Left lung (tissue), 10 donors: ENCODE measurements around the gene ZNF556. TPM values are rescaled to one million over a fixed set of nuclear protein-coding genes. Genes with fewer than 3 reads are reported as not detected.

ENCODE experiments used
- ATAC-seq: fragments of 200-7000 bp; cut with Tn5 transposase; one replicate; pipeline ENCODE4 v1.9.1; 2020; ENCODE audit warnings: moderate library complexity
- DNase-seq, 4 donors: peaks; one replicate each; pipeline ENCODE4 v3.0.0-alpha.2; 2013 to 2020
- H3K27ac ChIP-seq, 2 donors: fragments of 200-600 bp; sonication (generic) in 1 of 2; one replicate each; pipeline versions ENCODE4 v1.5.0 to v1.8.0; 2020 to 2021
- H3K27me3 ChIP-seq, 2 donors: fragments of 200-600 bp; sonication (generic) in 1 of 2; one replicate each; pipeline versions ENCODE4 v1.5.0 to v1.8.0; 2020 to 2021
- H3K36me3 ChIP-seq, 2 donors: fragments of 200-600 bp; sonication (generic) in 1 of 2; one replicate each; pipeline versions ENCODE4 v1.5.0 to v1.8.0; 2020 to 2021
- H3K4me1 ChIP-seq, 2 donors: fragments of 200-600 bp; one replicate each; pipeline ENCODE4 v1.8.0; 2021
- H3K4me3 ChIP-seq, 2 donors: fragments of 200-600 bp; sonication (generic) in 1 of 2; one replicate each; pipeline versions ENCODE4 v1.5.0 to v1.8.0; 2020 to 2021; ENCODE audit warnings: mild to moderate bottlenecking in 1 of 2
- H3K9me3 ChIP-seq, 2 donors: fragments of 200-600 bp; sonication (generic) in 1 of 2; one replicate each; pipeline versions ENCODE4 v1.5.0 to v1.8.0; 2020 to 2021
- CTCF ChIP-seq, 2 donors: fragments of 200-600 bp; sonication (generic) in 1 of 2; IDR thresholded peaks; one replicate each; pipeline versions ENCODE4 v1.5.0 to v1.8.0; 2021; ENCODE audit warnings: antibody characterized with exemption in 2 of 2
- intact Hi-C, 2 donors: fragments of 100-400 bp; cut with DNase I; formaldehyde crosslinking; loops; one replicate each; pipeline versions ENCODE4 v1.11.2 to v1.14.2; 2022
- polyA plus RNA-seq, 6 donors: library from polyadenylated mRNA; unstranded; fragments of 120-200 nt; gene quantifications; one replicate each; pipeline ENCODE4 v1.2.1, GENCODE V29; 2013; ENCODE audit not compliant: insufficient read length in 6 of 6
- total RNA-seq, 2 donors: library from RNA; stranded (reverse); fragmentation: NEBNext Ultra II Directional; extraction: Animal tissue kit (Norgen Biotek cat#: 25700); gene quantifications; one replicate each; pipeline ENCODE4 v1.2.1, GENCODE V29; 2021
- donor health status: DM: no; HTN: yes; CAD: no.
- donor health status: DM: no; HTN: no; CAD: no.

Gene ZNF556
- total and polyA plus RNA-seq, 8 donors = 0.06 to 0.21 (median 0.14) TPM; not detected in 2

GRCh38 chr19:2877398-2878331 lies 10.5 kb downstream of the ZNF556 start:
- no peak for DNase-seq
- Histone ChIP-seq H3K27me3 (no peaks in the 10 kb centered on the region), H3K36me3 (no peaks in the 10 kb centered on the region), H3K4me1 (no peaks in the 10 kb centered on the region), H3K27ac (no peak overlapping the region), H3K9me3 (peaks cover 0 to 55% of the 10 kb centered on the region in 2 donors), H3K4me3 (no peak overlapping the region)
- intact Hi-C loops = loop anchor here in 1 of 2 donors (10.0 kb wide), 1 partner anchor 233 kb away; no protein-coding TSS in a partner anchor
- no peak for ATAC-seq
- TF ChIP-seq CTCF (IDR thresholded peaks at IDR 0.05) = no peak

- H3K36me3 ChIP-seq = no peaks in the 10 kb centered on the region
- no peak overlapping the region for H3K27ac ChIP-seq
- DNase-seq (no peak), ATAC-seq (no peak)
- no peaks in the 10 kb centered on the region for H3K27me3 ChIP-seq
- peaks cover 0 to 5% of the 10 kb centered on the region in 2 donors for H3K4me1 ChIP-seq
- intact Hi-C loops = no loop called here
- TF ChIP-seq CTCF (IDR thresholded peaks at IDR 0.05) = no peak
- peaks cover 0 to 19% of the 10 kb centered on the region in 2 donors for H3K9me3 ChIP-seq
- H3K4me3 ChIP-seq = no peak overlapping the region
Observed at GRCh38 chr19:2883686-2884439, 16.7 kb downstream of the ZNF556 start.

- Histone ChIP-seq H3K36me3 (no peaks in the 10 kb centered on the region), H3K4me3 (no peak overlapping the region), H3K27me3 (no peaks in the 10 kb centered on the region), H3K27ac (no peak overlapping the region), H3K4me1 (peaks cover 0 to 5% of the 10 kb centered on the region in 2 donors), H3K9me3 (peaks cover 0 to 2% of the 10 kb centered on the region in 2 donors)
- DNase-seq (no peak), ATAC-seq (no peak)
- intact Hi-C loops = no loop called here
- no peak for TF ChIP-seq CTCF (IDR thresholded peaks at IDR 0.05)
Observed at GRCh38 chr19:2885736-2886135, 18.6 kb downstream of the ZNF556 start.

GRCh38 chr19:2887391-2887914 lies 20.3 kb downstream of the ZNF556 start:
- peaks cover 0 to 5% of the 10 kb centered on the region in 2 donors for H3K4me1 ChIP-seq
- peak; percentile 48 to 57 for TF ChIP-seq CTCF (IDR thresholded peaks at IDR 0.05)
- H3K9me3 ChIP-seq = no peaks in the 10 kb centered on the region
- no peaks in the 10 kb centered on the region for H3K27me3 ChIP-seq
- ATAC-seq (peak; percentile 97), DNase-seq (peak in 2 of 4 donors; percentile 31 to 68)
- intact Hi-C loops = no loop called here
- H3K36me3 ChIP-seq = no peaks in the 10 kb centered on the region
- no peak overlapping the region for H3K27ac ChIP-seq
- no peak overlapping the region for H3K4me3 ChIP-seq
